Dermis microvascular lymphatic vessel endothelial cell (primary cell): Measurements from ENCODE around the gene NASP. TPM values are rescaled to one million over a fixed set of nuclear protein-coding genes. Genes with fewer than 3 reads are reported as not detected.
A peak's percentile ranks its signal among the peaks of the same experiment; 100 is the strongest.

ENCODE experiments used
- DNase-seq, 2 donors: peaks; one replicate each; pipeline versions ENCODE4 v3.0.0 to v3.0.0-alpha.2; 2010; ENCODE audit warnings: low read depth in 2 of 2
- total RNA-seq: library from RNA; depleted of rRNA; stranded (reverse); fragments of >200 nt; gene quantifications from 2 replicates; pipeline ENCODE4 v1.2.1, GENCODE V29; 2014

NASP gene
- total RNA-seq, 1 donor from 2014 or later = 69.4 TPM

GRCh38 chr1:45619149-45619921 lies 35.5 kb downstream of the NASP start:
- DNase-seq = peak in 1 of 2 donors; percentile 27

GRCh38 chr1:45620588-45621500 lies 37.0 kb downstream of the NASP start:
- peak in 1 of 2 donors; percentile 29 for DNase-seq

- DNase-seq = peak in 1 of 2 donors; percentile 33
Observed at GRCh38 chr1:45621501-45621836, 37.6 kb downstream of the NASP start.

DNA sequence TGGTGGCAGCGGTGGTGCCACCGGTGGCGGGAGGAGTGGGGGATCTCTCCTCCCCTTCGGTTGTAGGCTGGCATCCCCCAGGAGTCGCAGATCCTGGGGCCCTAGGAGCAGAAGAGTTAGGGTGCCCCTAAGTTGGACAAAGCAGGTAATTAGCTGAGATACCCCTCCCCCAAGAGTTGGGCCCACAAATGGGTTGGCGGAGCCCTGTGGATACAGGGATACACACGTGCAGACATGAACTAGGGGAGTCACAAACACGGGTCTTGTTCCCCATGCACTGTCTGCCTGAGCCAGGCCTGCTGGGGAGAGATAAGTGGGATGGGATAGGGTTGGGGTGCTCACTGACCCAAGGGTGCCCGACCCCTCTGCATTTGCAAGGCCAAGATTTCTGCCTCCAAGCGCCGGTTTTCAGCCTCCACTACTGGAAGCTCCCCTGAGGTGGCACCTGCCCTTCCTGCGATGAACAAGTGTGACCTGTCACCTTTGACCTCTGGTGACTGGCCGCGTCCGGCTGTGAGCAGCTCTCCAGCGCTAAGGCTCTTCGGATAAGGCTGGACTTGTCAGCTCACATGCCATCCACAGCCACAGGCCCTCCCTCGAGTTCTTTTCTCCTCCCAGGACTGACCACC lies 38.2 kb downstream of the NASP start:
- DNase-seq = peak in 1 of 2 donors; percentile 40

DNA sequence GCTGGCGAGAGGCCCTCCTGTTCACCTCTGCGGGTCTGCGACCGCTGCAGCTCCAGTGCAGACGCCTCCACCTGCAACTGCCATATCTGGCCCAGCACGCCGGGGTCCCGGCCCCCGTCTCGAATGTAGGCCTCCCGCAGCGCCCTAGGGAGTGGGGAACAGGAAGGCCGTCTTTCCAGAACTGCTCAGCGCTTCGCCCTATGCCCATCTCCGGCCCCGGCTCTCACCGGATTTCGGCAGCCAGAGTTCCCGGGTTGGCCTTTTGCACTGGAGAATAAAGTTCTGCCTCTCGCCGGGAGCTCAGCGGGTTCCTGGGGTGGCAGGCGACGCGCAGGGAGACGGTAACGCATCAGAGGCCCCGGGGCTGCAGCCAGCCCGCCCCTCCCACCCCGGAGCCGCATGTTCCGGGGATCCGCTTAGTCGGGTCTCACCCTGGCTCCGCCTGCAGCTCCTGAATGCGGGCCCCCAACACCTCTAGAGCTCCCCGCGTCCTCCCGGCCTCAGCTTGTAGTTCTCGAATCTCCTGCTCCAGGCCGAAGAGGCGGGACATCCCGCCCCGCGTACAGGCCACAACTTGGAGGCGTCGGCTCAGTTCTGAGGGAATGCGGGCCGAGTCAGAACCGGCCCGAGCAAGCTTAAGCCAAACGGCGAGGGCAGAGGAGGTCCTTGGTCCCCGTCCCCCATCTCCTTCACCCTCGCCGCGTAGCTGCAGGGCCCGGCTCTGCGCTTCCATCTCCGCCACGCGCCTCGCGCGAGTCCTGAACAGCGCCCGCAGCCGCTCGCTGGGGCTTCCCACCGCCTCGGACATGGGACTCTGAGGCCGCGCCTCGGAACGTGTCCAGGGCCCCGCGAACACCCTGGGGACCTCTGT lies 38.9 kb downstream of the NASP start:
- no peak for DNase-seq

- no peak for DNase-seq
Observed at GRCh38 chr1:45623972-45624371, 40.1 kb downstream of the NASP start, which contains the start of gene CCDC17. CCDC17 (minus strand) TSS chr1:45624054; CDS start chr1:45623909, 145 bp downstream.

GRCh38 chr1:45629035-45629434 lies 45.2 kb downstream of the NASP start:
- peak in 1 of 2 donors; percentile 82 for DNase-seq

DNA sequence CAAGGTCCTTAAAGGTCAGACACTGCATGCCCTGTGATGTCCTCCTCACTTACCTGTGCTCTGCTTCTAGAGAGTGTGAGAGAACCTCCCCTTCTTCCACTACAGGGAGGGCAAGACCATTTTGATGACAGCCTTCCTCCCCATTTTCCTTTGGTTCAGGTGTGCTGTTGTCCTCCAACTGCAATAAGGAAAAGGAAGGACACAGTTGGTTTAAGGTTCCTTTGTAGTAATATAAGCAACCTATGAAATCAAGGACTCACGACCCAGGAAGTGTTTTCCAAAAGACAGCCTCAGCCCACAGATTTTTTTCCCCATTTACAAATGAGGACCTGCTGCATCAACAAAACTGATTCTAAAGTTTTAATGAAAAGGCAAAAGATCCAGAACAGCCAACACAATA lies 46.6 kb downstream of the NASP start:
- no peak for DNase-seq

GRCh38 chr1:45635211-45635610 lies 51.4 kb downstream of the NASP start:
- DNase-seq = no peak

- DNase-seq = no peak
Observed at GRCh38 chr1:45640293-45640692, 56.5 kb downstream of the NASP start.

GRCh38 chr1:45643321-45643720 lies 59.5 kb downstream of the NASP start:
- no peak for DNase-seq

DNA sequence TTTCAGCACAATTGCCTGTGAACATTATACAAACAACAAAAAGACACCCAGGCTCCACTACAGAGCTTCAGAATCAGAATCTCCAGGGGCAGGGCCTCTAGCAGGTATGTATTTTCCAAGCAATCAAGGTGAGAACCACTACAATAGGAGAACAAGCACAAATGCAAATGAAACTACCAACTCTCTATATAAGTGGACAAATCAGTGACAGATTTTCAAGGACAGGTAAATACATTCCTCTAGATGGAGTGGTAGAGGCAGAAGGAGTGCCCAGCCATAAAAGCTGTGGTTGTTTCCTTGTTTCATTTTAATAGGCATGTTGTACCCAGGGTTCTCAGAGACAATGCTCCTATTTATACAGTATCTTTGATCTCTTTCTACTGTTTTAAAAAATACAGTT lies 60.1 kb downstream of the NASP start:
- DNase-seq = no peak

GRCh38 chr1:45644661-45645060 lies 60.8 kb downstream of the NASP start:
- DNase-seq = no peak

DNA sequence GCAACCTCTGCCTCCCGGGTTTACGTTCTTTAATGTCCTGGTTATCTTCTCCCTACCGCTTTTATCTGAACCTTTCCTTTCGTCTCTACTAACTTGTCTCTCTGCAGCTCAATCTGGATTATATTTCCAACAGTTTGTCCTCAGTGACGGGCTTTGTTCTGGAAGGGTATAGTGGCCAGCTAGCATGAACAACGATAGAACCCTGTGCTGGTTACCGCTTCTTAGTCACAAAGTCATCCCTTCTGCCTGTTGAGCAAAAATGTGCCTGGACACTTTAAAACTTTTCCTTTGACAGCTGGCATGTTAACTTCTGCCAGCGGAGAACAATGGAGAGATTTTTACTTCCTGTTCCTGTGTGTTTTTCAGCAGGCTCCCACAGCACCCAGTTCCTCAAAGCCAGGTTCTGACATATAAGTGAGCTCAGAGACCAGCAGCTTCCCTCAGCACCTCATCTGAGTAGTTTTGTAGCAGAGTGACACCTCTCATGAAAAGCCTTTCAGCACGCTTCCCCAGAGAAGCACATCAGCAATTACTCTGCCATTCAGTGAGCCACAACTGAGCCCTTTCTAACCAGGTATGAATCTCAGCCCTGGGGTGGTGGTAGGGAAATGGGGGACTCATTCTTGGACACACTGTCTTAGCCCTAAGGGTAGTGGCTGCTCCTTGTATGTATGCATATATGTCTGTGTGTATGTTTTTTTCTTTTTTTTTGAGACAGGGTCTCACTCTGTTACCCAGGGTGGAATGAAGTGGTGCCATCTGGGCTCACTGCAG lies 63.6 kb downstream of the NASP start:
- DNase-seq = peak in 1 of 2 donors; percentile 65

DNA sequence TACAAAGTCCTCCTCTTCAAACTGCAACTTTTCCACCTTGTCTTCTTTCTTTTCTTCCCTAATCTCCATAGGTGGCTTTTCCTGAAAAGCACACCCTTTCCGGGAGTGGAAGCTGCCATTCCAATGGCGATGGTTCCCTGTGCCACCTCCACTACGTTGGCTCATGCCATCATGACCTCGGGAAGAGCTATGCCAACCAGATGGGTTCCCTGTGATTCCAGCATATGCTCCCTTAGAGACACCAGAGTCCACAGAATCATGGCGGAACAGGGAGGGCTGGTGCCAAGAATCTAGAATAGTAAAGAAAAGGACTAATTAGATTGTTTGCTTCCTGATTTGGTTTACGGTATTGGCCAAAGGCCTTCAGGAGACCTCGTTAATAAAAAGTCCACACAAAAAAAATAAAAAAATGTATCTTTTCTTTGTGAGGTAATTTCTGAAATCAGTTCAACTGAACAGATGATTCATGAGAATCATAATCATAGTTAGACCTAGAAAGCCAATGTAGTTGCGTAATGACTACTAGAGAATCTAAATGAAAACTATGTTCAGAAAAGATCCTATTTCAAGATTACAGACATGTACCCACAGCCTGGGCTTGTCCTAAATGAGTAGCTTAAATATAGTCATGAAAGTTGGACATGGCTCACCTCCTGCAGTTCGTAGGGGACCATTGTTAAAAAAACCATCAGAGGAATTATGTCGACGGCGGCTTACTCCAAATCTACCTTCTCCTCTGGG lies 70.9 kb downstream of the NASP start:
- no peak for DNase-seq

- DNase-seq = no peak
Observed at GRCh38 chr1:45656573-45657226, 72.9 kb downstream of the NASP start.

DNA sequence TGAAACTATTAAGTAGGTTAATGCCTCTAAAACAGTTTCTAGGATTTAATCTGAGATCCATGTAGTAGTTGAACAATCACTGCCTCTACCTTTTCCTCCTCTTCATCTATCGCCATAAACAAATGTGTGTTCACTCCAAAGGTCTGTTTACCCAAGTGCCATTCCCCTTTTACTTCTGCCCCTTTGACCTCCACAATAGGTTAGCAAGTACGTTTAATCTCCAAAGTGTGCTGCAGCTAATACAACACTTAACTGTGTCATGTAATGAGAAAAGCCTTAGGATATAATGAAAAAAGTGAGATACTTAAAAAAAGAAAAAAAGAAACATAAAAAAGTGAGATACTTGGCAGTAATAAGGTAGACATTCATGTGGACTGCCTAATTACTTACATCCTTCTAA lies 74.3 kb downstream of the NASP start:
- no peak for DNase-seq

DNA sequence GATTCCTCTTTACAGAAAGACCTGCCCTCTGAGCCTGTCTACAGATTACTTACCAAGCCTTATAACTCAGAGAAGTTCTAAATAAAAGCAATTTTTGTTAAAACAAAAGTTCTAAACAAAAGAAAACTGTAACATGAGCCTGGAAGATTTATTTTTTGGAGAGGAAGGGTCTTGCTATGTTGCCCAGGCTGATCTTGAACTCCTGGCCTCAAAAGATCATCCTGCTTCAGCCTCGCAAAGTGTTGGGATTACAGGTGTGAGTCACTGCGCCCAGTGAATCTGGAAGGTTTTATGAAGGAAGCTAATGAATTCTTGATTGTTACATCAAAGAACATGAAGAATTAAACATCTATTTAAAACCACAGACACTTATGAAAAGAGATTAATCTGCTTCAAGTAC lies 75.4 kb downstream of the NASP start:
- DNase-seq = no peak

DNA sequence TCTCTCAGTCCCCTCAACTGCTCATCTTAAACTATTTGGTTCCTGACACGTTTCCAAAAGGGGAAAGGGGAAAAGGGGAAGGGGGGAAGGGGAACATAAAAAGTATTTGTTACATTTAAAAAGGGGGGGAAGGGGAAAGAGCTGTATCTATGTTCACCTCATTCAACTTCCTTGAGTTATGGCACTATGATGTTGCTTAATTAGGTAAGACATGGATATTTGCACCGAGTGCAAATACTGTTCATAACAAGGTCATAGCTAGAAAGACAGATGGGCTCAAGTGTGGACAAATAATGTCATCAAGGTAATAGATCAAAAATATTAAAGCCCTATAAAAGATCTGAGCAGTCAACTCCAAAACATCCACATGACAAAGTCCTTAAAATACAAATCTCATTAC lies 76.5 kb downstream of the NASP start:
- DNase-seq = no peak
